Epidermal melanocyte (primary cell): ENCODE data around the gene TTF2.
"Not testable (repeated sequence)": the region's sequence is repeated elsewhere in the genome, so short reads cannot be mapped to it uniquely, and the experiment has no call there.

ENCODE experiments used
- DNase-seq: peaks from one replicate; pipeline ENCODE4 v3.0.0; 2011; ENCODE audit warnings: low spot score; ENCODE audit not compliant: insufficient read length

The TTF2 gene

DNA sequence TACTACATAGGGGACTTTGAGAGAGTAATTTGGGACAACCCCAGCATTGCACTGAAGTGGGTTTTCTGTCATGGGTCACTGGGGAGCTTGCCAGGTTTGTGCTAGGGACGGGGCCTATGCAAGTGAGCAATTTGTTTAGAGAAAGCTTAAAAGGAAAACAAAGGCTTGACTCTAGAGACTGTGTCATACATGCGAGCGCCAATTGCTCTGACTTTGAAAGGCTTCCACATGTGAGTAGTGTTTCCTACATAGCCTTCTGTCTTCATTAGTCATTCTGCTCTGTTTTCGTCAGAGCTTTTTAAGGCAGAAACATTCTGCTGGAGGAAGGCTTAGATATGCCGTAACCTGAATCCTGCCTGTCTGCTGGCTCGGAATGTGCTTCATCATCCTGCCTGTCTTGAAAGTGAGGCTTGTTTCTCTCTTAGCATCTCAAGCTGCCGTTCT is 33.0 kb downstream of the TTF2 start:
- peak; percentile 40 for DNase-seq

GRCh38 chr1:117093870-117094621 is 33.9 kb downstream of the TTF2 start:
- no peak for DNase-seq

- no peak for DNase-seq
Observed at GRCh38 chr1:117094841-117095604, 34.9 kb downstream of the TTF2 start.

DNA sequence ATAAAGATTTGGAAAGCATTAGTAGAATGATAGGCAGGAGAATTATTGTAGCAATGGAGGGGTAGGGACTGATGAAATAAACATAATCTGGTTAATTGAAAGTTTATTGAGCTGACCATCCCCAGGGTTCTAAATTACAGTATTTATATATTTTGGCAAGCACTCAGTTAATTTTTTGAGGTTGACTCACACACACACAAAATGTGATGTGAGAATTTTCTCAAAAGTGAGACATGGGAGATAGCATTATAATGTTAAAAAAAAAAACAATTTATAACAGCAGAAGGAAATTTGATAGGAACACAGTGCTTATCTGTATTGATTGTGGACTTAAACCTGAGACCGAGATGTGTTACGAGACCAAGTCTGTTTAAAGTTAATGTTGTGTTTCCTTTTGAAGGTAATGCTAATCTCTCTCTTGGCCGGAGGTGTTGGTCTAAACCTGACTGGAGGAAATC is 36.9 kb downstream of the TTF2 start:
- DNase-seq: no peak

GRCh38 chr1:117097443-117097842 is 37.3 kb downstream of the TTF2 start:
- DNase-seq: no peak

GRCh38 chr1:117098287-117098890 is 38.3 kb downstream of the TTF2 start:
- DNase-seq: no peak

- DNase-seq: no peak
Observed at GRCh38 chr1:117101334-117101733, 41.2 kb downstream of the TTF2 start.

DNA sequence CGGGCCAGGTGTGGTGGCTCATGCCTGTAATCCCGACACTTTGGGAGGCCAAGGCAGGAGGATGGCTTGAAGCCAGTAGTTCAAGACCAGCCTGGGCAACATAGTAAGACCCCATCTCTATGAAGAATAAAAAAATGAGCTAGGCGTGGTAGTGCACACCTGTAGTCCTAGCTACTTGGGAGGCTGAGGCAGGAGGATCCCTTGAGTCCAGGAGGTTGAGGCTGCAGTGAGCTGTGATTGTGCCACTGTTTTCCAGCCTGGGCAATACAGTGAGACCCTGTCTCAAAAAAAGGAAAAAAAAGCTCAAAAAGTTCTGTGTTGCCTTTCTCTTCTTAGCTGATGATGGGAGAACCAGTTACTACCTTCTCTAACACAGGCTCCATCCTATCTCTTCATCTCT is 41.7 kb downstream of the TTF2 start:
- DNase-seq: not testable (repeated sequence)

DNA sequence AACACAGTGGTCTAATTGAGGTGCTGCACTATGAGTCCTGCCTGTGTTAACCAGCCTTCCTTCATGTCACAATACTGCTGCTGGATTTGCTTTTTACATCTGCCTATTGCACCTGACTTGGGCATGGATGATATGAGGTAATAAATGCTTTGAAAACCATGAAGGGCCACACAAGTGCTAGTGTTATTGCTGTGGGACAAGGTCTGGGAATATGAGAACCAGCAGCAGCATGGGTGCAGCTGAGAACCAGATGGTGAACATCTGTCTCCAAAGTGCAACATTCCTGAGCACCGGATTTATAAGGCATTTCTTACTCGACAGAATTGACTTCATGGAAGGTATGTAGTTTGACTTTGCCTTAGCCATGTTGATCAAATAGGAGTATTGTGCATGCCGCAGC is 44.9 kb downstream of the TTF2 start:
- no peak for DNase-seq

- DNase-seq: no peak
Observed at GRCh38 chr1:117105722-117106121, 45.6 kb downstream of the TTF2 start.

GRCh38 chr1:117106478-117106877 is 46.4 kb downstream of the TTF2 start:
- DNase-seq: no peak

GRCh38 chr1:117107364-117107763 is 47.2 kb downstream of the TTF2 start:
- no peak for DNase-seq

- no peak for DNase-seq
Observed at GRCh38 chr1:117110774-117111173, 50.6 kb downstream of the TTF2 start.

DNA sequence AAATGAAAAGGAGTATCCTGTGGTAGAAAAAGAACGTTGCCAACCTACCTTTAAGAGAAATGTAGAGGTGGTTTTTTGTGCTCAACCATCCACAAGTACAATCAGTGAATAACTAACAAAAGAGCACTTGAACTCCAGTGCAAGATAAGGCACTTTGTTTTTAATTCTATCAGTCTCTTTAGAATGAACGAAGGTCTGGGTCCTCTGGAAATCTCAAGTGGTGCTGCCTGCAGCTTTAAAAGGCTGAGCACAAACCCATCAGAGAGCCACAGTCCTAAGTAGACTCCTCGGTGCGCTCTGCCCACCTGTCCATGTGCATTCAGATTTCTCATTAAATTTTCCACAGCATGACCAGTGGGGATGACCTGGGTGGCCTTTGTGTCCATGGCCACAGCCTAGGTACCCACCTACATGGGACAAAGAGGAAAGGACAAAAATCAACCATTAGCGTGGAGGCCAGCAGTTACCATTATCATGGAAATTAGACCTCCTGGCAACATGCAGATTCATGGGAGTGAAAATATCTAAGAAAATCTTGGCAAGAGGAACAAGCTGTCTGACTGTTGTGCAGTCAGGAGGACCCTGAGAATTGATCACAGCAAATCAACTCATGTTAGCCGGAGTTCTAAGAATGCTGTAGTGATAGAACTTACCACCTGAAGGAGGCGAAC is 52.1 kb downstream of the TTF2 start:
- no peak for DNase-seq

- DNase-seq: no peak
Observed at GRCh38 chr1:117113199-117113598, 53.1 kb downstream of the TTF2 start.

DNA sequence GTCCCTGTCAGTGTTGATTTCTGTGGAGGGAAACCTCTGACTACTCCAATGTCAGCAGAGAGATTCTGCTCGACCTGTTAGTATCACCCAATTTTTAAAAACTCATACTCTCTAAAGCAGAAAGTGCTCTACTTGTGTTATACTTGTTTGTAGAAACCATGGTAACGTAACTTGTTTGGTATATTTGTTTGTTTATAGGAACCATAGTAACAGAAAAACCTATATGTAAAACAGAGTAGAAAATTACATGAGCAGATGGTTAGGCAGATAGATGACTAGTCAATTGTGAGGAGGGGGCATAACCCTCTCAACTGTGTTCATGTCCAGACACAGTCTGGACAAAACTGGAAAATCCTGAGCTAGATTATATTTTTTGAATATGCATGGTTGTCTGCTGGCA is 54.8 kb downstream of the TTF2 start:
- DNase-seq: no peak

GRCh38 chr1:117116090-117116783 is 56.1 kb downstream of the TTF2 start:
- DNase-seq: no peak

GRCh38 chr1:117116784-117117130 is 56.6 kb downstream of the TTF2 start:
- DNase-seq: no peak

- no peak for DNase-seq
Observed at GRCh38 chr1:117117697-117118096, 57.6 kb downstream of the TTF2 start.

DNA sequence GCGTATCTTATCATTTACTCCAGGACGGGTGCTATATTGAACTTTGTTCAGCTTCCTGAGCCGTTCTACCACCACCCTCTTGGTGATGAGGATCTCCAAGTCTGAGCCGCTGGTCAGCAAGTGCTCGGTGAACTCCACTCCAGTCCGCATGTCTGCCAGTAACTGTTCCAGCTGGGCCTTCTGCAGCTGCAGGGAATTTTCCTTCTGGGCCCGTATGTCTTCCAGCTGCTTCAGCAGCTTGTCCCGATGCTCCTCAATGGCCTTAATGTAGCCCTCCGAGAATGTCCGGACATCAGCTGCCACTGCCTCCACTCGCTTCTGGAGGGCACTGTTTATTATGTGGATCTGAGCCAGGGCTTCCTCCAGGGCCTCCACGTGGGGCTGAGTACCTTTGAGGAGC is 58.0 kb downstream of the TTF2 start:
- DNase-seq: no peak

DNA sequence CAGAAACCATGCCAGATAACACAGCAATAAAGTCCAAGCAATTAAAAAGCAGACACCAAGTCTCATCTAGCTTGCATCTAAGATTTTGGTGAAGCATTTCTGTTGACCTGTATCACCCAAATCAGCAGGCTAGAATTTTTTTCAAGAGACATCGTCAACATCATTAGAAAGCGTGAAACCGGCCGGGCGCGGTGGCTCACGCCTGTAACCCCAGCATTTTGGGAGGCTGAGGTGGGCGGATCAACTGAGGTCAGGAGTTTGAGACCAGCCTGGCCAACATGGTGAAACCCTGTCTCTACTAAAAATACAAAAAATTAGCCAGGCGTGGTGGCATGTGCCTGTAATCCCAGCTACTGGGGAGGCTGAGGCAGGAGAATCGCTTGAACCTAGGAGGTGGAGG is 59.0 kb downstream of the TTF2 start:
- DNase-seq: not testable (repeated sequence)
